ENCODE data around the gene WNT3.
"Not testable (repeated sequence)": the region's sequence is repeated elsewhere in the genome, so short reads cannot be mapped to it uniquely, and the experiment has no call there.

The WNT3 gene

GRCh38 chr17:46773221-46773605 is 45.3 kb downstream of the WNT3 start:
- no peak overlapping the region for H3K4me3 ChIP-seq (replicated peaks in 1 of 2; ENCODE audit: low read depth in 2 of 2, low read length in 2 of 2)
- DNase-seq (ENCODE audit: low read depth in 2 of 2): no peak
- no peak for TF ChIP-seq CTCF (IDR thresholded peaks at IDR 0.05; ENCODE audit: low read depth, low read length)

- TF ChIP-seq CTCF (IDR thresholded peaks at IDR 0.05; ENCODE audit: low read depth, low read length): no peak
- H3K4me3 ChIP-seq (replicated peaks in 1 of 2; ENCODE audit: low read depth in 2 of 2, low read length in 2 of 2): peak overlapping the region; percentile 37 to 55
- DNase-seq (ENCODE audit: low read depth in 2 of 2): no peak
These were observed 45.8 kb downstream of the WNT3 start for GRCh38 chr17:46772475-46773220.

- peak; percentile 32 to 35 for DNase-seq (ENCODE audit: low read depth in 2 of 2)
- peak overlapping the region; percentile 37 to 55 for H3K4me3 ChIP-seq (replicated peaks in 1 of 2; ENCODE audit: low read depth in 2 of 2, low read length in 2 of 2)
- TF ChIP-seq CTCF (IDR thresholded peaks at IDR 0.05; ENCODE audit: low read depth, low read length): no peak
These were observed 46.7 kb downstream of the WNT3 start for GRCh38 chr17:46771561-46772474.

GRCh38 chr17:46770818-46771560 is 47.5 kb downstream of the WNT3 start:
- peak; percentile 46 to 51 for DNase-seq (ENCODE audit: low read depth in 2 of 2)
- TF ChIP-seq CTCF (IDR thresholded peaks at IDR 0.05; ENCODE audit: low read depth, low read length): no peak
- peak overlapping the region; percentile 25 to 36 for H3K4me3 ChIP-seq (replicated peaks in 1 of 2; ENCODE audit: low read depth in 2 of 2, low read length in 2 of 2)

- H3K4me3 ChIP-seq (replicated peaks in 1 of 2; ENCODE audit: low read depth in 2 of 2, low read length in 2 of 2): no peak overlapping the region
- TF ChIP-seq CTCF (IDR thresholded peaks at IDR 0.05; ENCODE audit: low read depth, low read length): no peak
- no peak for DNase-seq (ENCODE audit: low read depth in 2 of 2)
These were observed 48.1 kb downstream of the WNT3 start for GRCh38 chr17:46770439-46770817.

- DNase-seq (ENCODE audit: low read depth in 2 of 2): no peak
- TF ChIP-seq CTCF (IDR thresholded peaks at IDR 0.05; ENCODE audit: low read depth, low read length): no peak
- no peak overlapping the region for H3K4me3 ChIP-seq (replicated peaks in 1 of 2; ENCODE audit: low read depth in 2 of 2, low read length in 2 of 2)
These were observed 48.7 kb downstream of the WNT3 start for GRCh38 chr17:46769531-46770438.

- DNase-seq (ENCODE audit: low read depth in 2 of 2); H3K4me3 ChIP-seq (replicated peaks in 1 of 2; ENCODE audit: low read depth in 2 of 2, low read length in 2 of 2): not testable (repeated sequence)
These were observed 49.6 kb downstream of the WNT3 start for GRCh38 chr17:46768896-46769295.
